RWPE1 (cell line): ENCODE results near the gene TBCK.

Experiments
- CTCF ChIA-PET: fragments of 350-600 bp; sonication (Branson Sonifier 250); formaldehyde crosslinking; extraction: SDS; loops from one replicate; lab custom pipeline; 2021; lab: Yijun Ruan, JAX
- POLR2A ChIA-PET: fragments of 400-600 bp; formaldehyde crosslinking; extraction: SDS; loops from one replicate; lab custom pipeline; 2020; ENCODE audit warnings: antibody characterized with exemption; ENCODE audit not compliant: low non-redundant PET; lab: Yijun Ruan, JAX
- DNase-seq: peaks from one replicate; pipeline ENCODE4 v3.0.0; 2012; ENCODE audit warnings: low spot score
- H3K27ac ChIP-seq: fragments of 450-650 bp; 2 replicates; pipeline ENCODE4 v1.5.1; 2017
- TF ChIP-seq, protein P1 (sequence below): fragments of 450-650 bp; conservative IDR thresholded peaks from 2 replicates; pipeline ENCODE4 v1.5.1; 2017; ENCODE audit warnings: low read depth, mild to moderate bottlenecking

The TBCK gene

DNA sequence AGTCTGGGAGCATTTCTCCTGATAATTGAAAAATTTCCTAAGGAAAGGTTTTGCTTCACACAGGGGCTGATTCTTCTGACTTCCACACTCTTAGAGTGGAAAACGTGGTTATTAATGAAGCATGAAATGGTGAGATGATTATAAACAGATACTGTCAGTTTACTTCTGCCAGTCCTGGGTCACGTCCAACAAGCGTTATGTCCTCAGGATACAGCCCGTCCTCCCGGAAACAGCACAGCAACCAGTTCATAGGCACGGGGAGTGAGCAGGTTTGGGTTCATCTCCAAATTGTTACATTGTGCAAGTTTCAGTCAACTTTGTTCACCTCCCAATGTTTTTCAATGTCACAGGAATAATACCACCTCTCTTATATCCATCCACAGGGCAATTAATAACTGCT lies 321.9 kb downstream of the TBCK start:
- ChIA-PET POLR2A (no interaction called here), CTCF (no interaction called here)
- no peak overlapping the region for H3K27ac ChIP-seq
- TF ChIP-seq, protein P1, sequence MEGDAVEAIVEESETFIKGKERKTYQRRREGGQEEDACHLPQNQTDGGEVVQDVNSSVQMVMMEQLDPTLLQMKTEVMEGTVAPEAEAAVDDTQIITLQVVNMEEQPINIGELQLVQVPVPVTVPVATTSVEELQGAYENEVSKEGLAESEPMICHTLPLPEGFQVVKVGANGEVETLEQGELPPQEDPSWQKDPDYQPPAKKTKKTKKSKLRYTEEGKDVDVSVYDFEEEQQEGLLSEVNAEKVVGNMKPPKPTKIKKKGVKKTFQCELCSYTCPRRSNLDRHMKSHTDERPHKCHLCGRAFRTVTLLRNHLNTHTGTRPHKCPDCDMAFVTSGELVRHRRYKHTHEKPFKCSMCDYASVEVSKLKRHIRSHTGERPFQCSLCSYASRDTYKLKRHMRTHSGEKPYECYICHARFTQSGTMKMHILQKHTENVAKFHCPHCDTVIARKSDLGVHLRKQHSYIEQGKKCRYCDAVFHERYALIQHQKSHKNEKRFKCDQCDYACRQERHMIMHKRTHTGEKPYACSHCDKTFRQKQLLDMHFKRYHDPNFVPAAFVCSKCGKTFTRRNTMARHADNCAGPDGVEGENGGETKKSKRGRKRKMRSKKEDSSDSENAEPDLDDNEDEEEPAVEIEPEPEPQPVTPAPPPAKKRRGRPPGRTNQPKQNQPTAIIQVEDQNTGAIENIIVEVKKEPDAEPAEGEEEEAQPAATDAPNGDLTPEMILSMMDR: no peak
- DNase-seq: no peak

DNA sequence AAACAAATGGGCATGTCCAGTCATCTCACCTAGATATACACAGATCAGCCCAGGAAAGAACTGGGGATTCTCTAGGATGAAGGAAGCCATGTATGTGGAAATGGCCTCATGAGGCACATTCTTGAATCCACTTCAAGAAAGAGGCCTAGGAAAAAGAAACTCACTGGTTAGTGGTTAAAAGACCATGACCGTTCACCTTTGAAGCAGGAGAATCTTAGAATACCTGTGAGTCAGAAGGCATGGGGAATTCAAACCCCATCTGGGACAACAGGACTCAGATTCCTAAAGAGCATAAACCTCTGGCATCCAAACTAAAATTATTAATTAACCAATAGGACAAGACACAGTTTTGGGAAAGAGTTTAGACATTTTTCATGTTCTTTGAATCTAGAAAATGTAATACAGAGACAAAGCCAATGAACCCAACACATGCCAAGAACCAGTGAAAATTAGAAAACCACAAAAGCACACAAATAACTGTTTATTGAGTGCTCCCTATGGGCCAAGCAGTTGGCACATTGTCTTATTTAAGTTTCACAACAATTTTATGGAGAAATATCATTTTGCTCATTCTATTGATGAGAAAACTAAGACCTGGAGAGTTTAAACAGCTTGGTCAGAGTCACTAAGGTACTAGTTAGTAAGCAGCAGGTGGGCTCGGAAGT lies 323.2 kb downstream of the TBCK start:
- TF ChIP-seq, protein P1: no peak
- DNase-seq: no peak
- H3K27ac ChIP-seq: no peak overlapping the region
- POLR2A ChIA-PET: no interaction called here
- CTCF ChIA-PET: no interaction called here

DNA sequence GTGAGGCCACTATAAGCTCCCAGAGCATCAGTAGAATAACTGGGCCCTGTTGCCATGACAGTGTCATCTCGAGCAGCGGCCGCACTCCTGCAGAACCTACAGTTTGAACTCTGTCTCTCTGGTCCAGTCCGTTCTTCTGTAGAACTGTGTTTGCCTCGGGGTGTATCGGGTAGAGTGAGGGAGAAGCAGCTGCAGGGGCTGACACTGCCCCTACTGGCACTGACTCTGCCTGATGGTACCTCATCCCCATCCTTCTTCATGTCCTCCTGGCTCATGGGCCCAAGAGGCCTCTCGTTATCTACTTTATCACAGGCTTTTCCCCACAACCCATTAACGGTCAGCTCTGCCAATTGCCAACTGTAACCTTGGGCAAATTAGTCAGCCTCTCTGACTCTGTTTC lies 324.3 kb downstream of the TBCK start:
- H3K27ac ChIP-seq: no peak overlapping the region
- TF ChIP-seq, protein P1: no peak
- DNase-seq: no peak
- ChIA-PET CTCF (no interaction called here), POLR2A (no interaction called here)
